Right cardiac atrium (tissue), 5 donors: ENCODE results near the gene TLNRD1. TPM values are rescaled to one million over a fixed set of nuclear protein-coding genes. Genes with fewer than 3 reads are reported as not detected.

ENCODE experiments used
- ATAC-seq, 2 donors: fragments of 200-7000 bp; cut with Tn5 transposase; one replicate each; pipeline versions ENCODE4 v1.8.0 to v1.9.1; 2020; ENCODE audit warnings: moderate library complexity in 2 of 2, mild to moderate bottlenecking in 1 of 2
- DNase-seq, 3 donors: peaks; one replicate each; pipeline ENCODE4 v3.0.0-alpha.2; 2020
- H3K27ac ChIP-seq: one replicate; pipeline ENCODE4 v1.5.1; 2013; ENCODE audit warnings: mild to moderate bottlenecking, low read length, control low read depth, moderate library complexity
- H3K27me3 ChIP-seq: one replicate; pipeline ENCODE4 v1.6.1; 2013; ENCODE audit not compliant: control insufficient read depth, insufficient read depth
- H3K4me1 ChIP-seq: one replicate; pipeline ENCODE4 v1.6.1; 2013; ENCODE audit warnings: low read length; ENCODE audit not compliant: control insufficient read depth, insufficient read depth
- H3K4me3 ChIP-seq: one replicate; pipeline ENCODE4 v1.5.1; 2013; ENCODE audit warnings: low read length, control low read depth
- H3K9me3 ChIP-seq: one replicate; pipeline ENCODE4 v1.6.1; 2013; ENCODE audit warnings: low read length; ENCODE audit not compliant: control insufficient read depth
- WGBS: extraction: QIAGEN DNeasy Blood & Tissue Kit; methylation state at CpG from one replicate; pipeline ENCODE4 v1.1.7; 2013; 5-methylcytosine and 5-hydroxymethylcytosine counted together
- intact Hi-C, 4 donors: fragments of 100-400 bp; cut with DNase I; formaldehyde crosslinking; loops; one replicate each; pipeline versions ENCODE4 v1.11.0 to v1.14.0; 2022 to 2023
- polyA plus RNA-seq: library from polyadenylated mRNA; stranded (reverse); fragments of 200-250 nt; gene quantifications from one replicate; pipeline ENCODE4 v1.2.3, GENCODE V29; 2013
- total RNA-seq, 4 donors: library from RNA; stranded (reverse); fragmentation: NEBNext Ultra II Directional; extraction: Animal tissue kit (Norgen Biotek cat#: 25700); gene quantifications; one replicate each; pipeline ENCODE4 v1.2.1, GENCODE V29; 2021
- donor health status: healthy with polysubstance abuse.
- donor health status: DM: no; HTN: yes; CAD: no.
- donor health status: DM: no; HTN: no; CAD: no.
- donor health status: DM: no; HTN: yes; CAD: no; lungs with severe emphysema.
- donor health status: DM: yes; HTN: yes; CAD: no.

Gene TLNRD1
- total and polyA plus RNA-seq, 5 donors: 4.8 to 17.2 (median 7.1) TPM

- H3K27ac ChIP-seq: no peak overlapping the region
- H3K4me1 ChIP-seq: peaks cover 9% of the 10 kb centered on the region
- ATAC-seq (peak; percentile 82), DNase-seq (peak; percentile 74 to 85 (median 81))
- no peak overlapping the region for H3K4me3 ChIP-seq
- H3K9me3 ChIP-seq: no peaks in the 10 kb centered on the region
- intact Hi-C loops: loop anchor here (10.0 kb wide), 3 partner anchors 287 to 523 kb away; no protein-coding TSS in a partner anchor
- WGBS: 33% methylated on average over 7 of the region's 7 CpGs
- H3K27me3 ChIP-seq: no peaks in the 10 kb centered on the region
Observed at GRCh38 chr15:80977627-80978036, 23.1 kb upstream of the TLNRD1 start.

- peak overlapping the region; percentile 56 for H3K27ac ChIP-seq
- no peak for ATAC-seq
- 93% methylated on average over 7 of the region's 7 CpGs for WGBS
Observed at GRCh38 chr15:80978685-80979329, 21.9 kb upstream of the TLNRD1 start.

GRCh38 chr15:80979538-80980200 lies 21.1 kb upstream of the TLNRD1 start:
- 76% methylated on average over 8 of the region's 8 CpGs for WGBS
- DNase-seq (no peak), ATAC-seq (peak in 1 of 2 donors; percentile 6)
- intact Hi-C loops: loop anchor here (10.0 kb wide), 3 partner anchors 285 to 525 kb away; no protein-coding TSS in a partner anchor
- Histone ChIP-seq H3K27me3 (no peaks in the 10 kb centered on the region), H3K4me1 (peaks cover 9% of the 10 kb centered on the region), H3K27ac (peak overlapping the region; percentile 85), H3K4me3 (no peak overlapping the region), H3K9me3 (no peaks in the 10 kb centered on the region)

More at GRCh38 chr15:80978685-80979329, 21.9 kb upstream of the TLNRD1 start:
- no peaks in the 10 kb centered on the region for H3K9me3 ChIP-seq
- peaks cover 9% of the 10 kb centered on the region for H3K4me1 ChIP-seq
- intact Hi-C loops: loop anchor here (10.0 kb wide), 3 partner anchors 286 to 524 kb away; no protein-coding TSS in a partner anchor
- H3K27me3 ChIP-seq: no peaks in the 10 kb centered on the region
- H3K4me3 ChIP-seq: no peak overlapping the region
- no peak for DNase-seq

- intact Hi-C loops: no loop called here
- no peaks in the 10 kb centered on the region for H3K9me3 ChIP-seq
- H3K27ac ChIP-seq: no peak overlapping the region
- no peak for DNase-seq
- no peak overlapping the region for H3K4me3 ChIP-seq
- WGBS: 92% methylated on average over 2 of the region's 2 CpGs
- no peak for ATAC-seq
- H3K4me1 ChIP-seq: peaks cover 8% of the 10 kb centered on the region
- H3K27me3 ChIP-seq: no peaks in the 10 kb centered on the region
Observed at GRCh38 chr15:80982205-80982604, 18.5 kb upstream of the TLNRD1 start.

- no peaks in the 10 kb centered on the region for H3K27me3 ChIP-seq
- intact Hi-C loops: no loop called here
- no peak overlapping the region for H3K4me3 ChIP-seq
- 95% methylated on average over 5 of the region's 5 CpGs for WGBS
- H3K27ac ChIP-seq: no peak overlapping the region
- H3K4me1 ChIP-seq: peaks cover 10% of the 10 kb centered on the region
- no peak for ATAC-seq
- DNase-seq: no peak
- H3K9me3 ChIP-seq: no peaks in the 10 kb centered on the region
Observed at GRCh38 chr15:80982839-80983238, 17.9 kb upstream of the TLNRD1 start.

- intact Hi-C loops: no loop called here
- H3K9me3 ChIP-seq: no peaks in the 10 kb centered on the region
- 70% methylated on average over 9 of the region's 9 CpGs for WGBS
- H3K4me1 ChIP-seq: peaks cover 12% of the 10 kb centered on the region
- no peak for DNase-seq
- no peak for ATAC-seq
- H3K4me3 ChIP-seq: no peak overlapping the region
- no peaks in the 10 kb centered on the region for H3K27me3 ChIP-seq
- peak overlapping the region; percentile 3 for H3K27ac ChIP-seq
Observed at GRCh38 chr15:80984856-80985255, 15.9 kb upstream of the TLNRD1 start.

- H3K27ac ChIP-seq: no peak overlapping the region
- H3K27me3 ChIP-seq: no peaks in the 10 kb centered on the region
- H3K4me3 ChIP-seq: no peak overlapping the region
- peaks cover 12% of the 10 kb centered on the region for H3K4me1 ChIP-seq
- ATAC-seq (no peak), DNase-seq (no peak)
- intact Hi-C loops: no loop called here
- 68% methylated on average over 5 of the region's 5 CpGs for WGBS
- no peaks in the 10 kb centered on the region for H3K9me3 ChIP-seq
Observed at GRCh38 chr15:80985981-80986380, 14.7 kb upstream of the TLNRD1 start.

GRCh38 chr15:80986487-80986886 lies 14.2 kb upstream of the TLNRD1 start:
- ATAC-seq: no peak
- Histone ChIP-seq H3K27me3 (no peaks in the 10 kb centered on the region), H3K9me3 (no peaks in the 10 kb centered on the region), H3K27ac (no peak overlapping the region), H3K4me1 (peaks cover 13% of the 10 kb centered on the region), H3K4me3 (no peak overlapping the region)
- no peak for DNase-seq
- intact Hi-C loops: no loop called here
- WGBS: 100% methylated on average over 1 of the region's 1 CpG

GRCh38 chr15:80988148-80988796 lies 12.5 kb upstream of the TLNRD1 start:
- H3K4me1 ChIP-seq: peaks cover 13% of the 10 kb centered on the region
- peak overlapping the region; percentile 57 for H3K4me3 ChIP-seq
- WGBS: 49% methylated on average over 8 of the region's 8 CpGs
- no peaks in the 10 kb centered on the region for H3K9me3 ChIP-seq
- ATAC-seq (no peak), DNase-seq (no peak)
- intact Hi-C loops: no loop called here
- H3K27ac ChIP-seq: no peak overlapping the region
- H3K27me3 ChIP-seq: no peaks in the 10 kb centered on the region

- DNase-seq: no peak
- H3K27ac ChIP-seq: peak overlapping the region; percentile 83
- peak overlapping the region; percentile 57 for H3K4me3 ChIP-seq
- H3K27me3 ChIP-seq: no peaks in the 10 kb centered on the region
- ATAC-seq: no peak
- H3K4me1 ChIP-seq: peaks cover 13% of the 10 kb centered on the region
- no peaks in the 10 kb centered on the region for H3K9me3 ChIP-seq
- WGBS: 0% methylated on average over 7 of the region's 7 CpGs
- intact Hi-C loops: no loop called here
Observed at GRCh38 chr15:80989081-80989517, 11.6 kb upstream of the TLNRD1 start.
